DND-41 (cell line): Measurements from ENCODE around the gene MAP3K9.

Experiments
- CTCF ChIP-seq: IDR thresholded peaks from 2 replicates; pipeline ENCODE4 v1.5.1; 2012; ENCODE audit warnings: borderline replicate concordance, low read length, moderate library complexity, mild to moderate bottlenecking; ENCODE audit not compliant: poor library complexity, severe bottlenecking; ENCODE audit errors: extremely low read depth
- EZH2 ChIP-seq: IDR thresholded peaks from 3 replicates; pipeline ENCODE4 v1.6.1; 2012; ENCODE audit warnings: borderline replicate concordance, low read depth, mild to moderate bottlenecking, moderate library complexity, low read length, inconsistent platforms; ENCODE audit not compliant: severe bottlenecking

- TF ChIP-seq CTCF (no peak), EZH2 (no peak)
Observed at GRCh38 chr14:70858641-70859040, 49.3 kb upstream of the MAP3K9 start.
